Trophoblast cell (in vitro differentiated cells and primary cell): ENCODE results near the gene MSANTD1.

Experiments
- DNase-seq, 2 donors: peaks; one replicate each; pipeline ENCODE4 v3.0.0-alpha.2; 2016
- H2AFZ ChIP-seq: 2 replicates; pipeline ENCODE4 v1.6.1; 2013; ENCODE audit warnings: low read length, moderate library complexity, mild to moderate bottlenecking; ENCODE audit not compliant: insufficient read depth, poor library complexity
- H2AK5ac ChIP-seq: 2 replicates; pipeline ENCODE4 v1.6.1; 2013; ENCODE audit warnings: mild to moderate bottlenecking, low read length
- H2BK120ac ChIP-seq: 2 replicates; pipeline ENCODE4 v1.6.1; 2013; ENCODE audit warnings: low read length, mild to moderate bottlenecking, moderate library complexity; ENCODE audit not compliant: insufficient read depth, poor library complexity
- H2BK12ac ChIP-seq: 2 replicates; pipeline ENCODE4 v1.6.1; 2013; ENCODE audit warnings: mild to moderate bottlenecking, low read length, moderate library complexity
- H2BK5ac ChIP-seq: 2 replicates; pipeline ENCODE4 v1.6.1; 2013; ENCODE audit warnings: low read length, low read depth, moderate library complexity, mild to moderate bottlenecking; ENCODE audit not compliant: poor library complexity
- H3K14ac ChIP-seq: 2 replicates; pipeline ENCODE4 v1.6.1; 2013; ENCODE audit warnings: mild to moderate bottlenecking, low read length
- H3K18ac ChIP-seq: 2 replicates; pipeline ENCODE4 v1.6.1; 2013; ENCODE audit warnings: mild to moderate bottlenecking, low read length
- H3K23ac ChIP-seq: 2 replicates; pipeline ENCODE4 v1.6.1; 2013; ENCODE audit warnings: low read length
- H3K27ac ChIP-seq: 2 replicates; pipeline ENCODE4 v1.5.1; 2013; ENCODE audit warnings: low read depth, mild to moderate bottlenecking, inconsistent platforms, low read length, moderate library complexity
- H3K27me3 ChIP-seq: 2 replicates; pipeline ENCODE4 v1.6.1; 2013; ENCODE audit warnings: inconsistent platforms, mild to moderate bottlenecking, low read length, moderate library complexity; ENCODE audit not compliant: insufficient read depth
- H3K36me3 ChIP-seq, 2 experiments: 1 replicate in 1 of 2; 2 replicates in 1 of 2; pipeline ENCODE4 v1.6.1; 2013; ENCODE audit warnings: low read length in 2 of 2, mild to moderate bottlenecking in 2 of 2, moderate library complexity in 1 of 2; ENCODE audit not compliant: insufficient read depth in 2 of 2, control insufficient read depth in 1 of 2
- H3K4ac ChIP-seq: 2 replicates; pipeline ENCODE4 v1.6.1; 2013; ENCODE audit warnings: low read depth, mild to moderate bottlenecking, low read length, moderate library complexity
- H3K4me1 ChIP-seq, 2 experiments: 1 replicate in 1 of 2; 2 replicates in 1 of 2; pipeline ENCODE4 v1.6.1; 2013; ENCODE audit warnings: low read length in 2 of 2, mild to moderate bottlenecking in 2 of 2, moderate library complexity in 1 of 2; ENCODE audit not compliant: insufficient read depth in 2 of 2, control insufficient read depth in 1 of 2
- H3K4me2 ChIP-seq: 2 replicates; pipeline ENCODE4 v1.6.1; 2013; ENCODE audit warnings: inconsistent platforms, mild to moderate bottlenecking, low read length, moderate library complexity
- H3K4me3 ChIP-seq: 2 replicates; pipeline ENCODE4 v1.5.1; 2013; ENCODE audit warnings: mild to moderate bottlenecking, low read depth, low read length, inconsistent platforms
- H3K79me1 ChIP-seq: one replicate; pipeline ENCODE4 v1.6.1; 2013; ENCODE audit warnings: low read length
- H3K79me2 ChIP-seq: 2 replicates; pipeline ENCODE4 v1.6.1; 2013; ENCODE audit warnings: low read length, mild to moderate bottlenecking; ENCODE audit not compliant: control insufficient read depth, insufficient read depth, poor library complexity
- H3K9ac ChIP-seq: 2 replicates; pipeline ENCODE4 v1.6.1; 2013; ENCODE audit warnings: mild to moderate bottlenecking, low read length
- H3K9me3 ChIP-seq: 2 replicates; pipeline ENCODE4 v1.6.1; 2013; ENCODE audit warnings: low read depth, mild to moderate bottlenecking, control low read depth, inconsistent platforms, low read length; ENCODE audit not compliant: insufficient read depth
- H4K12ac ChIP-seq: 2 replicates; pipeline ENCODE4 v1.6.1; 2013; ENCODE audit warnings: low read depth, mild to moderate bottlenecking, low read length, moderate library complexity
- H4K8ac ChIP-seq: 2 replicates; pipeline ENCODE4 v1.6.1; 2013; ENCODE audit warnings: low read depth, mild to moderate bottlenecking, low read length, moderate library complexity
- H4K91ac ChIP-seq: one replicate; pipeline ENCODE4 v1.6.1; 2013; ENCODE audit warnings: low read depth, mild to moderate bottlenecking, low read length, moderate library complexity
- WGBS: extraction: QIAGEN DNeasy Blood & Tissue Kit; methylation state at CpG from one replicate; pipeline ENCODE4 v1.1.7; 2013; ENCODE audit warnings: missing lambda C conversion rate; ENCODE audit not compliant: insufficient read length, insufficient coverage; ENCODE audit errors: extremely low coverage; 5-methylcytosine and 5-hydroxymethylcytosine counted together

MSANTD1 gene

DNA sequence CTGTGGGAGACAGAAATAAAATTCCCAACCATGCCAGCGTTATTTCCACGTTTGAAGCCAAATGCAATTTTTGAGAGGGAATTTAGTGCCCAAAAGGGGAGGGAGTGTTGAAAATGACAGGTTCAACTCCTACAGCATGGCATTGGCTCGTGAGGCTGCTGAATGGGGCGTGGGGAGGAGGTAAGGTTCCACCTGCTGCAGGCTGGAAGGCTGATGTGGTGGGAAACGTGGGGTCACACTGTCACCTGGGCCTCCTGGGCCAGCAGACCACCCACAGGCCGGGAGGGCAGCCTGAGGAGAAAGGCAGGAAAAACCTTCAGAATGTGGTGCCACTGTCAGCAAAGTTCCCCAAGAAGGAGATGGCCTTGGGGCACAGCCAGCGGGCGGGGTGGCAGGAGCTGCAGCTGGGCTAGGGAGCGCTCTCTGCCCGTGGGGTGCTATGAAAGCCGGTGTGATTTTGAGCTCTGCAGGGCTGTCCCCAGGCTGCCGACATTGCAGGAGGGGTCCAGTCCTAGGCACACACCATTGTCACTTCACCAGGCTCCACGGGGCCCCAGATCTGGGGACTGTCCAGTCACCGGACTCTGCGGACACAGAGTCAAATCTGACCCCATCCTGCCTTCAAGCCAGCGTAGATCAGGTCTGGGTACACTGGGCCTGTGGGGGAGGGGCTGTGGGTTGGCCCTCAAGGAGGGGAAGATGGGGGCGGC is 19.6 kb downstream of the MSANTD1 start:
- Histone ChIP-seq H3K4me3 (no peak overlapping the region), H2BK120ac (no peak overlapping the region), H3K27ac (no peak overlapping the region), H4K91ac (no peak overlapping the region), H3K27me3 (no peaks in the 10 kb centered on the region), H3K14ac (no peak overlapping the region), H3K4me2 (no peak overlapping the region), H2BK5ac (no peak overlapping the region), H3K9me3 (no peaks in the 10 kb centered on the region), H4K12ac (no peak overlapping the region), H3K23ac (no peak overlapping the region), H4K8ac (no peak overlapping the region), H2BK12ac (no peak overlapping the region), H3K4me1 (peaks cover 0 to 6% of the 10 kb centered on the region in 2 experiments), H2AFZ (no peak overlapping the region), H3K4ac (no peak overlapping the region), H3K79me2 (no peaks in the 10 kb centered on the region), H2AK5ac (no peak overlapping the region), H3K18ac (no peak overlapping the region), H3K36me3 (no peaks in the 10 kb centered on the region), H3K9ac (no peak overlapping the region), H3K79me1 (no peaks in the 10 kb centered on the region)
- no CpG with 5 or more reads among the region's 17 CpGs for WGBS
- no peak for DNase-seq

- no peak overlapping the region for H4K12ac ChIP-seq
- H3K14ac ChIP-seq: no peak overlapping the region
- H2AFZ ChIP-seq: no peak overlapping the region
- no peak overlapping the region for H3K23ac ChIP-seq
- H3K27me3 ChIP-seq: no peaks in the 10 kb centered on the region
- H3K4me1 ChIP-seq: peaks cover 0 to 6% of the 10 kb centered on the region in 2 experiments
- no peaks in the 10 kb centered on the region for H3K36me3 ChIP-seq
- H3K9ac ChIP-seq: no peak overlapping the region
- no peak overlapping the region for H2BK12ac ChIP-seq
- H3K79me1 ChIP-seq: no peaks in the 10 kb centered on the region
- no peaks in the 10 kb centered on the region for H3K79me2 ChIP-seq
- no peak overlapping the region for H4K8ac ChIP-seq
- H4K91ac ChIP-seq: no peak overlapping the region
- no peak overlapping the region for H3K27ac ChIP-seq
- no peak overlapping the region for H3K18ac ChIP-seq
- DNase-seq: no peak
- WGBS: no CpG with 5 or more reads among the region's 25 CpGs
- H2BK120ac ChIP-seq: no peak overlapping the region
- no peaks in the 10 kb centered on the region for H3K9me3 ChIP-seq
- no peak overlapping the region for H3K4me3 ChIP-seq
- no peak overlapping the region for H3K4ac ChIP-seq
- H2BK5ac ChIP-seq: no peak overlapping the region
- H3K4me2 ChIP-seq: no peak overlapping the region
- H2AK5ac ChIP-seq: no peak overlapping the region
These were observed 20.4 kb downstream of the MSANTD1 start for GRCh38 chr4:3269105-3269927.

DNA sequence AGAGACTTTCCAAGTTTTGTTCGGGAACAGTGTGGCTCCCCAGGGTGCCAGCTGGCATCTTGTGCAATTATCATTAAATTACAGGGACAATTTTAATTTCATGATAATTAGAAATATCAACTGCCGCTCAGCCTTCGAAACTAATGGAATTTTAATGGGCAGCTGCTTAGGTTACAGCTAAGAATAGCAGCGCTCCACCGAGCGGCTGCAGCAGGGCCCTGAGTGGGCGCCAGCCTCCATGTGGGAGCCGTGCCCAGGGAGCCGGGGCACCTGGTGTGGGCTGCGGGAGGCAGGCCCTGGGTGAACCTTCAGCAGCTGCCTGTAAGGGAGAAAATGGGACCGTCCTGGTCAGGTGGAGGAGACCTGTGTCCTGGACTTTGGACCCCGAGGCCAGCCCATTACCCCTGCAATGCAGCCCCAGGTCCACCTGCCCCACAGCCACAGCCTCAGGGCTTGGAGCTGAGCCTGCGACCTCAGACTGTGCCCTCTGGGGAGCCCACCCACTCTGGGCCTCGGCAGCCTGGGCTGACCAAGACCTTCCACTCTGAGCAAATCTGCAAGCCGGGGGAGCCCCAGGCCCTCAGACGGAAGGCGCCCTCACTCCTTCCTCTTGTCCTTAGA is 21.1 kb downstream of the MSANTD1 start:
- DNase-seq: no peak
- Histone ChIP-seq H3K9ac (no peak overlapping the region), H3K79me1 (no peaks in the 10 kb centered on the region), H3K27ac (no peak overlapping the region), H3K27me3 (no peaks in the 10 kb centered on the region), H3K18ac (no peak overlapping the region), H3K4ac (no peak overlapping the region), H4K91ac (no peak overlapping the region), H3K4me3 (no peak overlapping the region), H2BK5ac (no peak overlapping the region), H2AK5ac (no peak overlapping the region), H3K14ac (no peak overlapping the region), H3K4me1 (peaks cover 0 to 6% of the 10 kb centered on the region in 2 experiments), H3K9me3 (no peaks in the 10 kb centered on the region), H3K79me2 (no peaks in the 10 kb centered on the region), H3K36me3 (no peaks in the 10 kb centered on the region), H3K4me2 (no peak overlapping the region), H4K8ac (no peak overlapping the region), H4K12ac (no peak overlapping the region), H2BK12ac (no peak overlapping the region), H3K23ac (no peak overlapping the region), H2BK120ac (no peak overlapping the region), H2AFZ (no peak overlapping the region)
- WGBS: no CpG with 5 or more reads among the region's 17 CpGs

DNA sequence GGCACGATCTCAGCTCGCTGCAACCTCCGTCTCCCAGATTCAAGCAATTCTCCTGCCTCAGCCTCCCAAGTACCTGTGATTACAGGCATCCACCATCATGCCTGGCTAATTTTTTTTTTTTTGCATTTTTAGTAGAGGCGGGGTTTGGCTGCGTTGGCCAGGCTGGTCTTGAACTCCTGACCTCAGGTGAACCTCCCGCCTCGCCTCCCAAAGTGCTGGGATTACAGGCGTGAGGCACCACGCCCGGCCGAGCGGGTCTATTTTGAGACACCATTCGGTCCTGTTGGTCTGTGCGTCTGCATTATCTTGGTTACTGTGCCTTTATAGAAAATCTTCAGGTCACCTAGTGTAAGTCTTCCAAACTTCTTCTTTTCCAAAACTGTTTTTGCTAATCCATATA is 22.2 kb downstream of the MSANTD1 start:
- no peak overlapping the region for H3K18ac ChIP-seq
- no peak overlapping the region for H3K27ac ChIP-seq
- H3K36me3 ChIP-seq: no peaks in the 10 kb centered on the region
- no CpG with 5 or more reads among the region's 14 CpGs for WGBS
- no peaks in the 10 kb centered on the region for H3K79me2 ChIP-seq
- H4K91ac ChIP-seq: no peak overlapping the region
- H2BK12ac ChIP-seq: no peak overlapping the region
- H2BK120ac ChIP-seq: no peak overlapping the region
- peaks cover 0 to 6% of the 10 kb centered on the region in 2 experiments for H3K4me1 ChIP-seq
- H2AFZ ChIP-seq: no peak overlapping the region
- H3K4me3 ChIP-seq: no peak overlapping the region
- no peak overlapping the region for H4K12ac ChIP-seq
- H4K8ac ChIP-seq: no peak overlapping the region
- H3K23ac ChIP-seq: no peak overlapping the region
- H3K79me1 ChIP-seq: no peaks in the 10 kb centered on the region
- H3K4me2 ChIP-seq: no peak overlapping the region
- H3K9ac ChIP-seq: no peak overlapping the region
- H2BK5ac ChIP-seq: no peak overlapping the region
- no peak for DNase-seq
- no peak overlapping the region for H2AK5ac ChIP-seq
- H3K27me3 ChIP-seq: no peaks in the 10 kb centered on the region
- no peak overlapping the region for H3K14ac ChIP-seq
- no peaks in the 10 kb centered on the region for H3K9me3 ChIP-seq
- no peak overlapping the region for H3K4ac ChIP-seq
